Fibroblast of skin of left quadriceps (primary cell): Measurements from ENCODE around the gene CDKAL1.

Experiments used
- DNase-seq, 2 experiments: peaks; one replicate each; pipeline ENCODE4 v3.0.0-alpha.2; 2013; ENCODE audit warnings: low read depth in 2 of 2

Gene CDKAL1

DNA sequence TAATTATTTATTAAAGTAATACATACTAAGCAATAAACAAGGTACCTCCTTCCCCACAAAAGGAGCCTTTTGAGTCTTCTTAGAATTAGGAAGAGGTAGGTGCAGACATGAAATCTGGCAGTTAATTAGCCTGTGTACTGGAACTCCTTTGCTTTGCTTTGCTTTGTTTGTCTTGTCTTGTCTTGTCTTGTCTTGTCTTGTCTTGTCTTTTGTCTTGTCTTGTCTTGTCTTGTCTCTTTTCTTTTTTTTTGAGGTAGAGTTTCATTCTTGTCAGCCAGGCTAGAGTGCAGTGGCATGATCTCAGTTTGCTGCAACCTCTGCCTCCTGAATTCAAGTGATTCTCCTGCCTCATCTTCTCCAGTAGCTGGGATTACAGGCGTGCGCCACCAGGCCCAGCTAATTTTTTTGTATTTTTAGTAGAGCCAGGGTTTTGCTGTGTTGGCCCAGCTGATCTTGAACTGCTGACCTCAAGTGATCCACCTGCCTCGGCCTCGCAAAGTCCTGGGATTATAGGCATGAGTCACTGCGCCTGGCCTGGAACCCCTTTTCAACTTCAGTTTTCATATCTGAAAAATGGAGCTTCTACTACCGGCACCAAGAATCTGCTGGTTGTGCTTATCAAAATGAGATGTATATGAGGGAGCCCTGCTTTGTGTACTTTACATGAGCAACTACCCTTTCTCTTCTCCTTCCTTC lies 301.2 kb downstream of the CDKAL1 start:
- DNase-seq, result no peak

DNA sequence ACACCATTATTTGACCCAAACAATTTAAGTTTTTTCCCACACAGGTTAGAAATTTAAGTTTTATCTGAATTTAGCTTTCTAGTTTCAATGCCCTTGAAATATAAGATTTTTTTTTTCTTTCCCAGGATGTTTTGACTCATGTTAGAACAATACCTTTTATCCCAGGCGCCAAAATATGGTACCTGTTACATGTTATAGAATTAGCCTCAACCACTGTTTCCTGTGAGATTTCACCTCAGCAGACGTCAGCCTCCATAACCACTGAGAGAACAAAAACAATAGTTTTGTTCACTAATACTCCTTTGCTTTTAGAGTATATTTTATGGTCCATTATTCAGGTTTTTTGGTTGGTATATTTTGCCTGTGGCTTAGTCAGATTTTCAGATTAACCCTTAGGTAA lies 302.9 kb downstream of the CDKAL1 start:
- DNase-seq, result no peak

DNA sequence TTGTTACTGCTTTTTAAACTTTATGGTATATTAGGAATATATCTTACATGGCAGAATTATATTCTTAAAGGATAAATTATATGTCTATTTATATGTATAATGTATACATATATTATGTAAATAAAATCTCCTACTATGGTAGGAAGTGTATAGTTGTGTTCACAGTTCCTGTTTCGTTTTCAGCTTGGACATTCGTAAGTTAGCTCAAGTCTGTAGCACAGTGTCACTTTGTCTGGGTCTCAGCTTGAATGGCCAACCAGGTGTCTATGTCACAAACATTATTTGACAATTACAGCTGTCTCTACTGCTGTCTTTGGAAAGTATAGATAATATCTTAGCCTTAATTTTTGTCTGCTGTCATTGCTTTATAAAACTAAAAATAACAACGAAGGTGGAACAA lies 303.9 kb downstream of the CDKAL1 start:
- no peak for DNase-seq

DNA sequence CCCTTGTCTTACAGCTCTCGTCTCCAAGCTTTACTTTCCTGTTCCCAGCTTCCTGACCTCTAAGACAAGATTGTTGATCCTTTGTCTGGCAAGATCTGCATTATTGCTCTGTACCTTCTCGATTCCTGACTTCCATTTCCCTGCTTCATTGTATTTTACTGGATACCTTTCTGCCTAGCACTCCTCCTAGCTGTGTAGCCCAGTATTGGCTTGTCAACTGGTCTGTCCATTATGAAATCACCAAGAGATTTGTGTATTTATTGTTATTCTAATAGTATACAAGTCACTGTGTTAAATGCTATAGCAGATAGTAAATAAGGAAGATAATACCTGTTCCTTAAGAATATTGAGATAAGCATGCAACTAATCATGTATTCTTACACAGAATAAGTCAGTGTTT lies 305.4 kb downstream of the CDKAL1 start:
- DNase-seq, result no peak

DNA sequence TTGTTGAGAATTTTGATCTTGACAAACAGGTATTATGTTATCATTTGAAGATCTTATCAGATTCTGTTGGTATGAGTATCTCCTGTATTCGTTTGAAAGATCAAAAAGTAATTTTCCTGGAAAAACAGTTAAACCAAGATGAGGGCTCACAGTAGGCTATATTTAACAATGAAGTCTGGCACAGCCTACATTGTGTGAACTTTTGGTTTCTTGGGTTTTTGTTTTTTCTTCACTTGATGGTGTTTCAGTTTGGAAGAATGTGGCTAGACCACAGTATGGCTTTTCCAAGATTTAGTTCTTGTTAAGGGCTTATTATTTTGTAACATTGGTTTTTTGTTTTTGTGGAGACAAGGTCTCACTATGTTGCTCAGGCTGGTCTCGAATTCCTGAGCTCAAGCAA lies 306.4 kb downstream of the CDKAL1 start:
- DNase-seq, result no peak

DNA sequence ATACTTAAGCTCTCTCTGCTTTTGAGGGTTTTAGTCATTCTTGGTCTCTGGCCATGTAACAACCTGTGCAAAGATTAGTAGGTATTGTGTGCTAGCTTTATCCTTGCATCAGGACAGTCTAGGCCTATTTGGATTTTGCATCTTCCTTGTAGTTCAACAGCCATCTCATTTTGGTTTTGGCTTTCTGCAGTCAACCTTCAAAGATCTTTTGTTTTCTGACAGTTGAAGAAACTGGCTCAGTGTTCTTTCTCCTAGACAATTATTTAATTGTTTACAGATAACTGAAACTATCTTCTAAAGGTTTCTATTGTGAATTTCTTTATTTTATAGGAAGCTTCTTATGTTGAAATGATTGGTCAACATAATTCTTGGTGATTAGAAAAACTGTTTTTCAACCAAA lies 307.5 kb downstream of the CDKAL1 start:
- DNase-seq, result no peak

DNA sequence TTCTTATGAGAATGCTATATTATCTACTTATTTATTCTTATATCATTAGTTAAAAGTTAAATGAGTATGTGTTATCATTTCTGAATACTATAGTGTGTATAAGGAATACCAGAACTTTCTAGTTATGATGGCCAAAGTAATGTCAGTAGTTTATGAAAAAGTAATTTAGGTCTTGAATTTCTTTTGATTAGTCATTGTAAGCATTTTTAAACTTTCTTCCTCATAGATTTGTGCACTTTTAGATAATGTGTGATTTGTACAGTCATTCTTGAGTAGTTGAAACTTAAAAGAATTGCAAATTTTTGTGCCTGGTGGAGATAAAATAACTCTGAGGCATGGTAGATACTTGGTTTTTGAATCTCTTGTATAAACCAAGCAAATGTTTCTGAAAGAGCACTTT lies 311.3 kb downstream of the CDKAL1 start:
- DNase-seq, result no peak

DNA sequence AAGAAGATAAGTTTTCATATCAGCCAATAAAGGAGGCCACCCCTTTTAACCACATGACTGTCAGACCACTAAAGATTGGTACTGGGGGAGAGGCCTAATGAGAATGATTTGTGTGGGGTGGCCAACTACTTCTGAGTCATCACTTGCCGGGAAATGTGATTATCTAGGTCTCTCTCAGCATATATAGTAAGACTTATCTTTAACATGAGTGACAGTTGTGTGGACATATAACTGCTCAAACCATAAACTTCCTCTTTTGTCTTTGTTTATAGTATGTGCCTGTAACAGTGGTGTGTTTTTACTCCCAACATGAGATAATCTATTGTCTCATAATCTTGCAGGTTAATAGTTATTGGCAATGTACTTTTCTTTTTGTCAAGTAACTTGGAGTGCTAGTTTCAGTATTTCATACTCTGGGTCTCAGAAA lies 312.4 kb downstream of the CDKAL1 start:
- no peak for DNase-seq

DNA sequence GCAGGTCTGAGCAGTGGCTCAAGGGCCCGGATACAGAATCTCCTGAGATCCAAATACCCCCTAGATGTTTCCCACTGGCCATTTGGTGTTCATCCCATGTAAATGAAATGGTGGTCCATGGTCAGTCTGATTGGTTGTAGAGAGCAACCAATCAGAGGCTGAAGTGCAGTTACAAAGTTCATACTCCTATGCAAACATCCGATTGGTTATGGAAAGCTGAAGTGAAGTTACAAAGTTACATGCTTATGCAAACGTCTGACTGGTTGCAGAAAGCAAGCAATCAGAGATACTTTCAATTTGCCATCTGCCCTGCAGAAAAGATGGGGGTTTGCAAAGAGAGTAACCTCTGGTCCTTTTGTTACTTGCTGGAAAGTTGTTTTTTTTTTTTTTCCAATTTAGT lies 313.6 kb downstream of the CDKAL1 start:
- DNase-seq, result no peak

DNA sequence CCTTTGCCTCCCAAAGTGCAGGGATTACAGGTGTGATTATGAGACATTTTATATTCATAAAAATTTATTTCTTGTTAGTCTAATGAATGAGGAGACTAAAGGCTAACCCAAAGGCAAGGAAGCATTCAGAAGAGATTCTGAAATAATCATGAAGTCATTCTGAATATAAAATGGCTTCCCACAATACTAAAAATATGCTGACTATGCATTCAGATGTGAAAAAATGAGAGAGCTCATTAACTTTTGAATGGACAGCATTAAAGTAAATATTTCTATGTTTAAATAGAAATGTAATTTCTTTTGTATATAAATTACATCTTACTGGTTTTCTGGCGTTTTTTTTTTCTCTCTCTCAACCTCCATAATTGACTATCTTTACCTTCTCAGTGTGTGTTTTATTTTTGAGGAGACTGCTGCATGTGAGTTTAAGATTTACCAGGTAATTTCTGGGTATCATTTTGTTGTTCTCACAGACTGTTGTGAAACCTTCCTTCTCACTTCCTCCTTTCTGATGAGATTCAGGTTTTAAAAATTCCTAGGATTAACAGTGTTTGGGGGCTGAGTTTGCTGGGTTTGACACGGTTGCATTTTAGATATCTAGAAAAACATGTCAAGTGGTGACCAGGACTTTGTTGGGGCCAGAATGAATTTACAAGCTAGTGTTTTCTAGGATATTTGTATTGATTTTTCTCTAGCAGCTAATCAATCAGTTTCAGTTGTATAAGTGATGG lies 316.6 kb downstream of the CDKAL1 start:
- no peak for DNase-seq

DNA sequence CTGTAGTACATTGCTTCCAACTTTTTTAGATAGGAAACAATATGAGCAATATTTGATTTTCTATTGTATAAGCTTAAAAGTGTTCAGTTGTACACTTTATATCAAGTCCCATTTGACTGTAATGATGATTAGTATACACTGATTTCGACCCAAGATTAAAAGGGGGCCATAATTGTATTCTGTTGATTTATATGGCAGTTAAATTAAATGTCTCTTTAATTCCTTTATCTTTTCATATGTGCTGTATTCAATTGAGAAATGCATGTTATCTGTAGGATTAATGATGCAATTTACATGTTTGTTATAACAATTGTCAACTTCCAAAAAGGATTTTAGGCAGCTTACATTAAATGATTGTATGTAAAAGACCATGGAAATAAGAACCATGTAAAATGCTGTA lies 317.5 kb downstream of the CDKAL1 start:
- no peak for DNase-seq

DNA sequence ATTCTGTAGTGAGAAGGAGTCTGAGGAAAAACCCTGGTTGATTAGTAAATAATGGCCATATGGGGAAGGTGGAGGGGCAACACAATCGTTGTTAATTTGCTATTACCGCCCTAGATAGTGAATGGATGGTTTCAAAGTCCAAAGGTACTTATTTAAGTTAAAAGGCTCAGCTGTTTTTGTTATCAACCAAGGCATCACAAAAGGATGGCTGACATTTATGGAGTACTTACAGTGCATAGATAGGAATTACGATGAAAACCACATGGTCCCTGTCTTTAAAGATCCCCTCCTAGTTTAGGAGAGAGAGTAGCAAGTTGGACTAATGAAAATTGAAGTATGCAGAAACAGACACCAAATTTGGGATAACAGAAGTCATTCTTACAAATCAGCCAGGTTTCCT lies 319.6 kb downstream of the CDKAL1 start:
- no peak for DNase-seq

DNA sequence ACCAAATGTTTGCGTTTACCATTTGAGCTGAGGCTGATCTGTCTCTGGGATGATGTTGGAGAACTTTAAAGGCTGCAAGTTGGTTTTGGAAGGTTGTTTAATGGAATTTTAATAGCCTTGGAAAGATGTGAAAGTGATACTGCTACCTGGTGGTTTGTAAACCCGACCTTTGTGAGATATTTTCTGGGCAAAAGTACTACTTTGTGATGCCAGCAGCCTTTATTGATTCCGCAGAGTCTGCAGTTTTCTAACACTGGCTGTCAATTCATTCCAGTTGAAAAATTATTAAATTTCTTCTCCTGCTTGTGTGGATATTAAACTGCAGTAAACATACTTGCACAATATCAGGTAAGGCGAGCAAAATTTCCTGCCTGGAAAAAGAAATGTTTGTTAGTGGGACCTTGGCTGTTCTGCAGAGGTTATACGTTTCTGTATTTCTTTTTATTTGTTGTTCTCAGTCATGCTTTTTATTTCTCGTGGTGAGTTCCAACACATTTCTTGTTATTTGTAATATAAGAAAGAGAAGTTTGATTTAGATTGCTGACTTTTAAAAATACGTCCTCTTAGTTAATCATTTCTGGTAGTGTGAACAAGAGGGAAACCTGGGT lies 322.5 kb downstream of the CDKAL1 start:
- DNase-seq, result no peak

DNA sequence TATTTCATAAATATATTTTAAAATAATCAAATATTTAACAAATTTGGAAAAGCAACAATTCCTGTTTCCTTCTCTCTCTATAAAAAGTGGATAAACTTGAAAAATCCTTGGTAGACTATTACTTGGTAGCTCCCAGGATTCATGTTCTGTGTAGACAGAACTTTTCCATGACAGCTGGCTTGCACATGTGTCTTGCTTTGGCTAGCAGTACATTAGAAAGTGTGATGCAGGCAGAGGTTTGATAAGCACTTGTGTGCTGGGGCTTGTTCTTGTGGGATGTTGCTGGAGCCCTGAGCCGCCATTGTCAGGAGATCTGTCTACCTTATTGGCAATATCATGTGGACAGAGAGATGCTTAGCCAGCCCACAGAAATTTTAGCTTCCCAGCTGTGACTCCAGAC lies 327.2 kb downstream of the CDKAL1 start:
- DNase-seq, result no peak

DNA sequence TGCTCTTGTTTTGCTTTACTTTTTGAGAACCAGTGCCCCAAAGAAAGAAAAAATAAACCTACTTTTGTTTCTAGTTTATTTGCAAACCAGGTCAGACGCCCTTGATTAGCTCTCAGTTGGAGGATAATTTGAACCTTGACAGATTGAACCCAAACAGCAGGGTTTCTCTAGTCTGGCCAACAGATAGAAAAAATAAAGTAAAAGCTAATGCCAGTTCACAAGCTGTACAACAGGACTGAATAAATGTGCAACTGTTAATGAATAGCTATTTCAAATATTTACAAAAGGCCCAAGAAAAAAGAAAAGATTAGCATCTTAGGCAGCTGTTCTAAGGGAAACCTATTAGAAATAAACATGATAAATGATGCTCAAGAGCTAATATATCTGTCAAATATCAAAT lies 331.8 kb downstream of the CDKAL1 start:
- DNase-seq, result no peak

DNA sequence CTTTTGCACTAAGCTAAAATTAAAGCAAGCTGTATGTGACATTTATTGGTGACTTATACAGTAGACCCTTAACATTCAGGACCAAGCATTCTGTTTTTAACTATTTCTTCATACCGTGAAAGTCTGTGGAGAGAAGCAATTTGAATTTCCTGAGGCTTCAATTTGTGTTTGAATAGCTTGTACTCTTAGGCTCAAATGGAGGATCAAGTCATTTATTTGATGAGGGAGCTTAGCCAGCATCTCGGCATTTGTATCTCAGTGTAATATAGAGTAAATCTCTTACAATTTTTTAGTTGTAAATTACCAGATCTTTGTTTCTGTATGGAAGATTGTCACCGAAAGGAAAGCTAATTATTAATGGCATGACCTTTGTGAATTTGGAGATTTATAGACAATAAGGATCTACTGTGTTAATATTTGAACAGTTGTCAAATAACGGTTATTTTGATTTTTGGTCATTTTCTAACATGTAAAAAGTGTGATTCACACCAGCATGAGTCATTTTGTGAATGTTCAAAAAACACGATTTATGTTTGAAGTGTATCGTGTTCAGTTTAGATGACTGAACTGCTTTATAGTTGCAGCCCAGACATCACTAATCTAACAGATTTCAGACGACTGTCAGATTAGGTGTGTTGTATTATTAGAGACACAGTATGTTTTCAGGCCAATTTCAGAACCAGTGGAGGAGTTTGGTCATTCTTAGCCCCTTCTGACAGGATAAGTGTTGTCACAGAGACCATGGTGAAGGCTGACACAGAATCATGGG lies 332.9 kb downstream of the CDKAL1 start:
- no peak for DNase-seq

DNA sequence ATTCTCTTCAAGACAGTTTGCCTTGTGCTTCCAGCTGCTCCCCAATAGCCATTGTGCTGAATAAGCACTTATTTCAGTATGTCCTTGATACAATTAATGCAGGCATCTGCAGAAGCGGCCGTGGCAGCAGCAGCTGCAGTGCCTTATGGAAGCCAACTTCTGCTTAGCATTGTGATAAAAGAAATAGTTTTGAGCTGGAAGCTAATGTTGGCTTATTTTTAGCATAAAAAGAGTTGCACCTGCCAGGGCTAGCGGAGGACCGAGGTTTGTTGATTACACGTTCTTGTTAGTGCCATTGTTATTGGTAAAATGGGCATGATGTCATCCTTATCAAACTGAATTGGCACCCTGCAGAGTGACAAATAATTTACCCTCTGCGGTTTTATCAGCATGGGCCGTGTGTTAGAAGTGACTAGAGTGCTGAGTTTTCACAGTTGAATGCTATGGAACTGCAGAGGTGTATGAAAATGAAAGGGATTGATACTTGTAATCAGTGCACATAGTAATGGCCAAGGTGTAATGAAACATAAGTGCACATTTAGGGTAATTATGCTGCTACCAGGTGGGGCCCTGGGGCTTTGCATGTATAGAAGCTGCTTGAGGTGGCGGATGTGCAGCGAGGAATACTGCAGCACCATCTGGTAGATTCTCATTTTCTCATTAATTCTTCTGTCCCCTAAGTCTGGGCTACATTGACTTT lies 334.3 kb downstream of the CDKAL1 start:
- no peak for DNase-seq

DNA sequence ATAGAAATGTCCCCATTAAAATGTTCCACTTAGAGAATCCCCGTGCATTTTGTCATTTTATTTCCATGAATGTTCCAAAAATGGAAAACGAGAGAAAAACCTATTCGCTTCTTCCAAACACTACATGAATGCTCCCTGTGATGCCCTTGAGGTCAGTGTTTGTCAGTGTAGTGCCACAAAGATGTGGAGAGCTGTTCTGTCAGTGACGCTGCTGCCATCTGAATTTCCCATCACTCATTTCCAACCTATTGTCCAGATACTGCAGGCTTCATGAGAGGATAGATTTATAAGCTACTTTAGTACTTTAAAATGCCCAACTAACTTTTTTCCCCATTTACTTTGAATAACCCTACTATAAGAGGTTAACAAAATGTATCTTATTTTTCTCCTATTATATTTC lies 335.8 kb downstream of the CDKAL1 start:
- DNase-seq, result no peak

DNA sequence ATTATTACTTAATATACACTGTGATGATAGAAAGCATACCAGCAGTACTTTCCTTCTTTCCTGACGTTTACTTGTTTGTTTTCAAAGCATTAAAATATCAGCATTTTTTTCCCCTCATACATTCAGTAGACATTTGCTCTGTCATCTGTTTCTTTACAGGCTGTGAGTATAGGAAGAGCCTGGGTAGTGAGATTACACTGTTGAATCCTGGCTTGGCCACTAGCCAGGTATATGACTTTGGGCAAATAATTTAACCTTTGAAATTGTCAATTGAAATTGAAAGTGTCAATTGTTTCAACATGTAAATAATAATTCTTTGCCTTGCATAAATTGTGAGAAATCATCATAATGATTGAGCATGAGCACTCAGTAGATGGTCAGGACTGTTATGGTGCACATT lies 336.2 kb downstream of the CDKAL1 start:
- no peak for DNase-seq

DNA sequence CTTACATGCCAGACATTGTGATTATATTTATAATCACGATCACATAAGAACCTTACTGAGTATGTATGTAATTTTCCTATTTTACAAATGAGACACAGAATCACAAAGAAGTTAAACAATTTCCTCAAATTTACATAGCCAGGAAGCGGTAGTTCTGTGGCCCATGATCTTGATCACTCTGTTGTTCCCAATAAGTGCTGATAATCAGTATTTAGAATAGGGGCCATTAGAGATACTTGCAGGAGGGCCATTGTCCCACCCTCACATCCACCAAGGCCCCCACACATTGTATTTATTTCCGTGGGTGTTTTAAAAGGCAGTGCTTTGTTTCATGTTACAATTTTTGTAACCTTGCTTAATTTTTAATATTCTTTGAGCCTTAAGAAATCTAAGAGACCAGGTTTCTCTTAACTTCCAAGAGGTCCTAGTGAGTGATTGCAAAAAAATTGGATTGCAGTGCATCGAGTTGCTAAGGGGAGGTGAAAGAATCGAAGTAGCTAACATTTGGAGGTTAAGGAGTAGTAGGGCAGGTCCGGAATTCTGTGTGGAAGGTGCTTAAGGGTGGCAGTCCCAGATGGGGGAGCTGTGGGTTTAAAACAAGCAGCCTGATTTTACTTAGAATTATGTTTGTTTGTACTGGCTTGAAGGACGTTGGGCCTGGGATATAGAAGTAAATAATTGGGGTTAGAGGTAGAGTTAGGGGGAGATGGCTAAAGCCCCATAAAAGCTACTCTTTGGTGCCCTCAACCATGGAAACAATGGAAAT lies 339.4 kb downstream of the CDKAL1 start:
- DNase-seq, result no peak

DNA sequence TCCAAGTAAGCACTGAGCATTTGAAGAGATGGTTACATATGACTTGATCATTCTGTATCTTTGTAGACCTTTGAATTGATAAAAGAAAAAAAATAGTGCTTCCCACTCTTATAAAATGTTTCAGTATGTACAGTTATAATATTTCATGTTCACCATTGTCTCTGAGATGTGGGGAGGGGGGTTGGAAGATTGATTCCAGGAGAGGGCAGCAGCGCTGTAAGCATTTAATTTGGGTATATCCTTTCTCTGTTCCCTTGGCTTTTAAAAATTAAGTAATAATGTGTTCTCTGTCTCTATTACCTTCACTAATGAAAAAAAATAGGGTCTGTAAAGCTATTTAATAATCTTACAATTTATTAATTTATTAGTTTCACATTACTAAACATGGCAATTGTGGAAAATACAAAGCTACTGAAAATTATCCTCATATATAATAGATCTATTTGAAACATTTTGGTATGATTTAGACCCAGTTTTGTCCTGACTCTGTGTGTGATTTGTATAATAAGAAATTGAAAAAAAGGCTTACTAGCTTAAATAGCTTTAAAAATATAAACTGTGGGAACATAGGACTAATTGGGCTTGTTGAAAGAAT lies 341.2 kb downstream of the CDKAL1 start:
- DNase-seq, result peak in 1 of 2 experiments; percentile 34
